HepG2 (cell line): Measurements from ENCODE around the gene STUB1. TPM values are rescaled to one million over a fixed set of nuclear protein-coding genes. Genes with fewer than 3 reads are reported as not detected.

Experiments used
- ARID3A ChIP-seq: IDR thresholded peaks from 2 replicates; pipeline ENCODE4 v1.6.1; 2012; ENCODE audit warnings: low read depth, low read length, improper control_type of control experiment
- KMT2A ChIP-seq: sonication (generic); formaldehyde crosslinking; IDR thresholded peaks from 2 replicates; pipeline ENCODE4 v1.4.0; 2020; ENCODE audit warnings: missing genetic modification reagents
- NFIC ChIP-seq: IDR thresholded peaks from 2 replicates; pipeline ENCODE4 v1.6.1; 2012; ENCODE audit warnings: mild to moderate bottlenecking, low read length, inconsistent platforms
- NFYB ChIP-seq: sonication (generic); formaldehyde crosslinking; IDR thresholded peaks from 2 replicates; pipeline ENCODE4 v1.4.0; 2020; ENCODE audit warnings: missing genetic modification reagents
- RERE ChIP-seq: IDR thresholded peaks from 2 replicates; pipeline ENCODE4 v1.6.1; 2016; ENCODE audit warnings: low read depth, missing genetic modification reagents, missing compliant biosample characterization
- SOX6 ChIP-seq, 2 experiments: fragments of 450-650 bp in 1 of 2; sonication (generic) in 1 of 2; formaldehyde crosslinking in 1 of 2; IDR thresholded peaks; 2 replicates each; pipeline versions ENCODE4 v1.4.0 to v1.6.1; 2017 to 2020; ENCODE audit warnings: antibody characterized with exemption in 1 of 2, mild to moderate bottlenecking in 1 of 2, missing genetic modification reagents in 1 of 2
- SRF ChIP-seq: IDR thresholded peaks from 2 replicates; pipeline ENCODE4 v1.6.1; 2011; ENCODE audit warnings: mild to moderate bottlenecking, low read depth, low read length, moderate library complexity
- THAP11 ChIP-seq: IDR thresholded peaks from 2 replicates; pipeline ENCODE4 v1.6.1; 2016; ENCODE audit warnings: missing biosample characterization, missing genetic modification reagents
- TP53 ChIP-seq: sonication (generic); formaldehyde crosslinking; conservative IDR thresholded peaks from 2 replicates; pipeline ENCODE4 v1.4.0; 2020; ENCODE audit warnings: missing genetic modification reagents
- YEATS4 ChIP-seq: sonication (generic); formaldehyde crosslinking; IDR thresholded peaks from 2 replicates; pipeline ENCODE4 v1.4.0; 2020; ENCODE audit warnings: missing genetic modification reagents, borderline replicate concordance
- ZFYVE20 ChIP-seq: sonication (generic); formaldehyde crosslinking; IDR thresholded peaks from 2 replicates; pipeline ENCODE4 v1.8.0; 2023; ENCODE audit warnings: low read depth, mild to moderate bottlenecking, moderate library complexity, missing genetic modification reagents, borderline replicate concordance
- ZNF329 ChIP-seq: sonication (generic); formaldehyde crosslinking; IDR thresholded peaks from 2 replicates; pipeline ENCODE4 v1.9.0; 2021; ENCODE audit warnings: low read depth, mild to moderate bottlenecking, missing genetic modification reagents
- ZNF619 ChIP-seq: sonication (generic); formaldehyde crosslinking; IDR thresholded peaks from 2 replicates; pipeline ENCODE4 v1.4.0; 2020; ENCODE audit warnings: mild to moderate bottlenecking, missing genetic modification reagents
- ZNF674 ChIP-seq: sonication (generic); formaldehyde crosslinking; IDR thresholded peaks from 2 replicates; pipeline ENCODE4 v1.5.0; 2020; ENCODE audit warnings: low read depth, mild to moderate bottlenecking, missing genetic modification reagents
- ZNF780A ChIP-seq: sonication (generic); formaldehyde crosslinking; IDR thresholded peaks from 2 replicates; pipeline ENCODE4 v1.8.0; 2022; ENCODE audit warnings: mild to moderate bottlenecking, missing genetic modification reagents, moderate library complexity
- ZNF841 ChIP-seq: sonication (generic); formaldehyde crosslinking; IDR thresholded peaks from 2 replicates; pipeline ENCODE4 v1.8.1; 2023; ENCODE audit warnings: missing genetic modification reagents, borderline replicate concordance
- polyA plus RNA-seq, 8 experiments: library from polyadenylated mRNA; depleted of rRNA in 3 of 8; stranded (reverse) in 7 of 8; unstranded in 1 of 8; fragments of >200 nt; fragmentation: Illumina TruSeq in 4 of 8; extraction: Trizol in 4 of 8; gene quantifications; 2 replicates each; pipeline versions ENCODE4 v1.2.1 to v1.2.3, GENCODE V29; 2011 to 2016; ENCODE audit warnings: low read depth in 4 of 8, missing spikeins in 1 of 8, mixed read lengths in 1 of 8; ENCODE audit not compliant: insufficient read depth in 1 of 8
- total RNA-seq, 5 experiments: library from RNA; depleted of rRNA; stranded (reverse); fragments of >200 nt; fragmentation: Illumina TruSeq; extraction: Trizol; gene quantifications; 2 replicates each; pipeline ENCODE4 v1.2.3, GENCODE V29; 2016; ENCODE audit warnings: low read depth in 1 of 5
- TF ChIP-seq, protein P1 (sequence below): sonication (generic); formaldehyde crosslinking; IDR thresholded peaks from 2 replicates; pipeline ENCODE4 v1.4.0; 2020; ENCODE audit warnings: mild to moderate bottlenecking, missing genetic modification reagents
- TF ChIP-seq, protein P2 (sequence below): sonication (generic); formaldehyde crosslinking; IDR thresholded peaks from 2 replicates; pipeline ENCODE4 v1.4.0; 2020; ENCODE audit warnings: missing genetic modification reagents, borderline replicate concordance

The STUB1 gene
- total and polyA plus RNA-seq, 2 of the 13 experiments (the other 11 are each of a cell fraction or from before 2014, with no cell fraction given): 52.9 to 78.2 TPM

GRCh38 chr16:648781-649589, 31.2 kb upstream of the STUB1 start, which contains the start of gene WDR90 (continued):
- TF ChIP-seq YEATS4 (CRISPR knock-in tag): peak; percentile 80; the same call in 1 of the 2 replicates
- no peak for TF ChIP-seq TP53
- 0 out of 2 replicates have a peak, but pooled peaks have one; percentile 54 for TF ChIP-seq ZFYVE20
- TF ChIP-seq ARID3A: no peak
- TF ChIP-seq ZNF619 (CRISPR knock-in tag): peak; percentile 44; the same call in 1 of the 2 replicates
- no peak for TF ChIP-seq SOX6 (IDR thresholded peaks at IDR 0.05)
- TF ChIP-seq SOX6 (CRISPR knock-in tag; IDR thresholded peaks at IDR 0.05): peak; percentile 43; the same call in 1 of the 2 replicates
- no peak for TF ChIP-seq ZNF674 (CRISPR knock-in tag)
- TF ChIP-seq THAP11 (CRISPR knock-in tag): peak; percentile 92
- peak; percentile 68 for TF ChIP-seq KMT2A (CRISPR knock-in tag)
- TF ChIP-seq, protein P1, sequence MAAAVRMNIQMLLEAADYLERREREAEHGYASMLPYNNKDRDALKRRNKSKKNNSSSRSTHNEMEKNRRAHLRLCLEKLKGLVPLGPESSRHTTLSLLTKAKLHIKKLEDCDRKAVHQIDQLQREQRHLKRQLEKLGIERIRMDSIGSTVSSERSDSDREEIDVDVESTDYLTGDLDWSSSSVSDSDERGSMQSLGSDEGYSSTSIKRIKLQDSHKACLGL (CRISPR knock-in tag): peak; percentile 93
- TF ChIP-seq ZNF329 (CRISPR knock-in tag): peak; percentile 94
- TF ChIP-seq RERE: no peak
- no peak for TF ChIP-seq NFIC
- TF ChIP-seq ZNF841 (CRISPR knock-in tag): no peak; the same call in 1 of the 2 replicates
- no peak; the same call in 1 of the 2 replicates for TF ChIP-seq NFYB (CRISPR knock-in tag)
- no peak for TF ChIP-seq SRF
- TF ChIP-seq, protein P2, sequence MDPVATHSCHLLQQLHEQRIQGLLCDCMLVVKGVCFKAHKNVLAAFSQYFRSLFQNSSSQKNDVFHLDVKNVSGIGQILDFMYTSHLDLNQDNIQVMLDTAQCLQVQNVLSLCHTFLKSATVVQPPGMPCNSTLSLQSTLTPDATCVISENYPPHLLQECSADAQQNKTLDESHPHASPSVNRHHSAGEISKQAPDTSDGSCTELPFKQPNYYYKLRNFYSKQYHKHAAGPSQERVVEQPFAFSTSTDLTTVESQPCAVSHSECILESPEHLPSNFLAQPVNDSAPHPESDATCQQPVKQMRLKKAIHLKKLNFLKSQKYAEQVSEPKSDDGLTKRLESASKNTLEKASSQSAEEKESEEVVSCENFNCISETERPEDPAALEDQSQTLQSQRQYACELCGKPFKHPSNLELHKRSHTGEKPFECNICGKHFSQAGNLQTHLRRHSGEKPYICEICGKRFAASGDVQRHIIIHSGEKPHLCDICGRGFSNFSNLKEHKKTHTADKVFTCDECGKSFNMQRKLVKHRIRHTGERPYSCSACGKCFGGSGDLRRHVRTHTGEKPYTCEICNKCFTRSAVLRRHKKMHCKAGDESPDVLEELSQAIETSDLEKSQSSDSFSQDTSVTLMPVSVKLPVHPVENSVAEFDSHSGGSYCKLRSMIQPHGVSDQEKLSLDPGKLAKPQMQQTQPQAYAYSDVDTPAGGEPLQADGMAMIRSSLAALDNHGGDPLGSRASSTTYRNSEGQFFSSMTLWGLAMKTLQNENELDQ (CRISPR knock-in tag): no peak
- TF ChIP-seq ZNF780A (CRISPR knock-in tag): 0 out of 2 replicates have a peak, but pooled peaks have one; percentile 72
